Thyroid gland (tissue), 4 donors: ENCODE measurements around the gene OR8D2. TPM values are rescaled to one million over a fixed set of nuclear protein-coding genes. Genes with fewer than 3 reads are reported as not detected.

Source experiments
- DNase-seq, 2 donors: peaks; one replicate each; pipeline ENCODE4 v3.0.0-alpha.2; 2019
- H3K27ac ChIP-seq, 3 donors: fragments of 200-600 bp; sonication (generic); 1 replicate in 2 of 3; 2 replicates in 1 of 3; pipeline ENCODE4 v1.5.1; 2016 to 2019; ENCODE audit warnings: mild to moderate bottlenecking in 1 of 3, moderate library complexity in 1 of 3
- H3K27me3 ChIP-seq: fragments of 200-600 bp; sonication (generic); one replicate; pipeline ENCODE4 v1.5.1; 2019
- H3K36me3 ChIP-seq, 2 donors: fragments of 200-600 bp; sonication (generic); one replicate each; pipeline ENCODE4 v1.5.1; 2016 to 2019
- H3K4me1 ChIP-seq, 2 donors: fragments of 200-600 bp; sonication (generic); one replicate each; pipeline ENCODE4 v1.5.1; 2017 to 2019
- H3K4me3 ChIP-seq, 3 donors: fragments of 200-600 bp; sonication (generic); replicated peaks in 1 of 3; 1 replicate in 2 of 3; 2 replicates in 1 of 3; pipeline ENCODE4 v1.5.1; 2016; ENCODE audit warnings: mild to moderate bottlenecking in 1 of 3
- H3K9me3 ChIP-seq: fragments of 200-600 bp; sonication (generic); one replicate; pipeline ENCODE4 v1.5.1; 2017
- CTCF ChIP-seq, 6 experiments: fragments of 200-600 bp in 3 of 6; fragments of 450-650 bp in 3 of 6; sonication (generic) in 3 of 6; IDR thresholded peaks; one replicate each; pipeline ENCODE4 v1.5.1; 2016 to 2019; ENCODE audit warnings: antibody characterized with exemption in 6 of 6, mild to moderate bottlenecking in 2 of 6, inconsistent platforms in 1 of 6, moderate library complexity in 1 of 6
- POLR2A ChIP-seq, 2 donors: fragments of 450-650 bp; IDR thresholded peaks; one replicate each; pipeline ENCODE4 v1.6.1; 2017; ENCODE audit warnings: antibody characterized with exemption in 2 of 2, mild to moderate bottlenecking in 2 of 2, moderate library complexity in 1 of 2
- WGBS, 2 donors: methylation state at CpG; one replicate each; pipeline ENCODE4 v1.1.5; 2017; 5-methylcytosine and 5-hydroxymethylcytosine counted together
- intact Hi-C: fragments of 100-400 bp; cut with DNase I; formaldehyde crosslinking; loops from one replicate; pipeline ENCODE4 v1.15.1; 2023
- total RNA-seq, 4 donors: library from RNA; depleted of rRNA; stranded (reverse); fragments of >200 nt; gene quantifications; one replicate each; pipeline ENCODE4 v1.2.3, GENCODE V29; 2016

Gene OR8D2
- total RNA-seq, 4 donors from 2014 or later, result not detected

- no peak for DNase-seq
- Histone ChIP-seq H3K27ac (no peak overlapping the region), H3K9me3 (no peaks in the 10 kb centered on the region), H3K4me3 (no peak overlapping the region), H3K27me3 (no peaks in the 10 kb centered on the region), H3K36me3 (no peaks in the 10 kb centered on the region), H3K4me1 (no peaks in the 10 kb centered on the region)
- intact Hi-C loops, result no loop called here
- TF ChIP-seq CTCF (IDR thresholded peaks at IDR 0.05) (no peak), POLR2A (IDR thresholded peaks at IDR 0.05) (no peak)
These were observed 24.0 kb downstream of the OR8D2 start for GRCh38 chr11:124296016-124296415.

GRCh38 chr11:124294687-124295086 lies 25.3 kb downstream of the OR8D2 start:
- Histone ChIP-seq H3K27ac (no peak overlapping the region), H3K4me3 (no peak overlapping the region), H3K4me1 (no peaks in the 10 kb centered on the region), H3K27me3 (no peaks in the 10 kb centered on the region), H3K36me3 (no peaks in the 10 kb centered on the region), H3K9me3 (no peaks in the 10 kb centered on the region)
- intact Hi-C loops, result no loop called here
- TF ChIP-seq POLR2A (IDR thresholded peaks at IDR 0.05), result no peak
- TF ChIP-seq CTCF (IDR thresholded peaks at IDR 0.05), result no peak
- no peak for DNase-seq
- WGBS, 2 donors, result 73 to 85% methylated on average over 1 of the region's 1 CpG

GRCh38 chr11:124285610-124286344 lies 34.2 kb downstream of the OR8D2 start:
- DNase-seq, result no peak
- H3K4me1 ChIP-seq, result no peaks in the 10 kb centered on the region
- WGBS, 2 donors, result 77 to 79% methylated on average over 3 of the region's 3 CpGs
- no peaks in the 10 kb centered on the region for H3K27me3 ChIP-seq
- intact Hi-C loops, result no loop called here
- H3K36me3 ChIP-seq, result no peaks in the 10 kb centered on the region
- H3K4me3 ChIP-seq, result no peak overlapping the region
- H3K9me3 ChIP-seq, result no peaks in the 10 kb centered on the region
- no peak for TF ChIP-seq POLR2A (IDR thresholded peaks at IDR 0.05)
- H3K27ac ChIP-seq, result no peak overlapping the region

DNA sequence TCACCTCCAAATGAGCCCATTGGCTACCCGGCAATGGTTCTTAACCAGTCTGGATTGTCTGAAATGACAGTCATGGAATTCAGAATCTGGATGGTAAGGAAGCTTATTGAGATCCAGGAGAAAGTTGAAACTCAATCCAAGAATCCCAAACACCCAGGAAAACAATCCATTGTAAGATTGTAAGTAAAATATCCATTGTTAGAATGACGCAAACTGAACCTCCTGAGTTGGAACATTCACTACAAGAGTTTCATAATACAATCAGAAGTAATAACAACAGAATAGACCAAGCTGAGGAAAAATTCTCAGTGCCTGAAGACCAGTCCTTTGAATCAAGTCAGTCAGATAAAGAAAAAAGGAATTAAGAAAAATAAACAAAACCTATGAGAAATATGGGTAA lies 41.7 kb downstream of the OR8D2 start:
- H3K4me1 ChIP-seq, result no peaks in the 10 kb centered on the region
- WGBS, 2 donors, result 67 to 76% methylated on average over 2 of the region's 2 CpGs
- no peak for DNase-seq
- intact Hi-C loops, result no loop called here
- TF ChIP-seq CTCF (IDR thresholded peaks at IDR 0.05) (no peak), POLR2A (IDR thresholded peaks at IDR 0.05) (no peak)
- H3K4me3 ChIP-seq, result no peak overlapping the region
- no peaks in the 10 kb centered on the region for H3K9me3 ChIP-seq
- H3K27ac ChIP-seq, result no peak overlapping the region
- no peaks in the 10 kb centered on the region for H3K36me3 ChIP-seq
- no peaks in the 10 kb centered on the region for H3K27me3 ChIP-seq

DNA sequence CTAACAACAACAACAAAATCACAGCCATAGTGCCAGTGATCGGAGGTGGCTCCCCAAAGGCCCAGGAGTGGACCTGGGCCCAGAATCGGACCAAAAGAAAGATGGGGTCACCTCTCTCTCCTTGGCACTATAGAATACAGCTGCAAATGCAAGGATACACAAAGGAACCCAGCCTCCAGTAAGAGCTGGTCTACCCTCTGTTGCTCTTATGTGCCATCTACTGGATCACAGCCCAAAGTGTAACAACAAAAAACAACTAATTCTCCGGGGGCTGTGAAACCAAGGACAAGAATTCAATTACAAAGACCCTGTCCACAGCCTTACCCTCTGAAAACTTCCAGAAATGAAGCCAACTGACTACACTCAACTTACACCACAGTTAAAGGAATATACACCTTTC lies 42.2 kb downstream of the OR8D2 start:
- H3K27me3 ChIP-seq, result no peaks in the 10 kb centered on the region
- intact Hi-C loops, result no loop called here
- no peak overlapping the region for H3K4me3 ChIP-seq
- 67 to 71% methylated on average over 3 of the region's 3 CpGs for WGBS, 2 donors
- DNase-seq, result no peak
- H3K4me1 ChIP-seq, result no peaks in the 10 kb centered on the region
- H3K9me3 ChIP-seq, result no peaks in the 10 kb centered on the region
- no peaks in the 10 kb centered on the region for H3K36me3 ChIP-seq
- TF ChIP-seq POLR2A (IDR thresholded peaks at IDR 0.05), result no peak
- TF ChIP-seq CTCF (IDR thresholded peaks at IDR 0.05), result no peak
- H3K27ac ChIP-seq, result no peak overlapping the region
